HEK293 (cell line): ENCODE results near the gene PPP4R4.
"Not testable (repeated sequence)": the region's sequence is repeated elsewhere in the genome, so short reads cannot be mapped to it uniquely, and the experiment has no call there.

Experiments used
- CTCF ChIA-PET: fragments of 350-600 bp; formaldehyde crosslinking; extraction: SDS; loops from one replicate; lab custom pipeline; 2021; ENCODE audit warnings: antibody characterized with exemption; lab: Yijun Ruan, JAX
- POLR2A ChIA-PET: fragments of 300-600 bp; formaldehyde crosslinking; extraction: SDS; loops from one replicate; lab custom pipeline; 2020; ENCODE audit warnings: antibody characterized with exemption, inconsistent platforms; lab: Yijun Ruan, JAX
- H3K27ac ChIP-seq: fragments of 200-500 bp; sonication (Bioruptor generic); 2 replicates; pipeline ENCODE4 v1.5.1; 2014; ENCODE audit warnings: low read depth, low read length, control low read depth, inconsistent platforms; ENCODE audit errors: extremely low read depth
- H3K36me3 ChIP-seq, 2 experiments: fragments of 200-500 bp in 1 of 2; sonication (Bioruptor generic) in 1 of 2; 1 replicate in 1 of 2; 2 replicates in 1 of 2; pipeline ENCODE4 v1.5.1; 2014 to 2017; ENCODE audit warnings: inconsistent platforms in 2 of 2, low read length in 2 of 2; ENCODE audit not compliant: control insufficient read depth in 2 of 2, insufficient read depth in 1 of 2
- H3K4me1 ChIP-seq: fragments of 200-500 bp; sonication (Bioruptor generic); 2 replicates; pipeline ENCODE4 v1.5.1; 2014; ENCODE audit warnings: mild to moderate bottlenecking, low read length, inconsistent platforms; ENCODE audit not compliant: control insufficient read depth, insufficient read depth
- H3K4me3 ChIP-seq: 2 replicates; pipeline ENCODE4 v1.5.1; 2011; ENCODE audit warnings: low read depth, mild to moderate bottlenecking, control low read depth, low read length, moderate library complexity
- H3K9me3 ChIP-seq: fragments of 200-500 bp; sonication (Bioruptor generic); 2 replicates; pipeline ENCODE4 v1.5.1; 2014; ENCODE audit warnings: low read depth, low read length, inconsistent platforms; ENCODE audit not compliant: control insufficient read depth, insufficient read depth
- ELK4 ChIP-seq: IDR thresholded peaks from 2 replicates; pipeline ENCODE4 v1.6.1; 2011; ENCODE audit warnings: mild to moderate bottlenecking, low read depth, low read length, borderline replicate concordance
- HOXD13 ChIP-seq: sonication (generic); formaldehyde crosslinking; IDR thresholded peaks from 2 replicates; pipeline ENCODE4 v1.8.0; 2022; ENCODE audit warnings: missing genetic modification reagents, borderline replicate concordance
- KLF1 ChIP-seq: fragments of 450-650 bp; formaldehyde crosslinking; IDR thresholded peaks from 2 replicates; pipeline ENCODE4 v1.5.1; 2016; ENCODE audit warnings: missing biosample characterization, missing genetic modification characterization
- KLF16 ChIP-seq: fragments of 450-650 bp; formaldehyde crosslinking; IDR thresholded peaks from 2 replicates; pipeline ENCODE4 v1.5.1; 2017; ENCODE audit warnings: missing biosample characterization, missing genetic modification characterization
- KLF7 ChIP-seq: fragments of 450-650 bp; formaldehyde crosslinking; IDR thresholded peaks from 2 replicates; pipeline ENCODE4 v1.5.1; 2016; ENCODE audit warnings: missing biosample characterization, missing genetic modification characterization, borderline replicate concordance
- ZBTB20 ChIP-seq: fragments of 450-650 bp; formaldehyde crosslinking; IDR thresholded peaks from 2 replicates; pipeline ENCODE4 v1.5.1; 2016; ENCODE audit warnings: missing biosample characterization, missing genetic modification characterization
- ZBTB21 ChIP-seq: fragments of 450-650 bp; formaldehyde crosslinking; IDR thresholded peaks from 2 replicates; pipeline ENCODE4 v1.5.1; 2017; ENCODE audit warnings: missing biosample characterization, missing genetic modification characterization
- ZBTB6 ChIP-seq: fragments of 450-650 bp; formaldehyde crosslinking; IDR thresholded peaks from 2 replicates; pipeline ENCODE4 v1.5.1; 2017; ENCODE audit warnings: missing biosample characterization, missing genetic modification characterization
- ZFP41 ChIP-seq: fragments of 450-650 bp; formaldehyde crosslinking; IDR thresholded peaks from 2 replicates; pipeline ENCODE4 v1.5.1; 2016; ENCODE audit warnings: missing biosample characterization, missing genetic modification characterization, borderline replicate concordance
- ZNF133 ChIP-seq: fragments of 450-650 bp; formaldehyde crosslinking; IDR thresholded peaks from 2 replicates; pipeline ENCODE4 v1.5.1; 2016; ENCODE audit warnings: missing biosample characterization, missing genetic modification characterization
- ZNF239 ChIP-seq: fragments of 450-650 bp; formaldehyde crosslinking; IDR thresholded peaks from 2 replicates; pipeline ENCODE4 v1.5.1; 2016; ENCODE audit warnings: missing biosample characterization, missing genetic modification characterization
- ZNF394 ChIP-seq: fragments of 450-650 bp; formaldehyde crosslinking; IDR thresholded peaks from 2 replicates; pipeline ENCODE4 v1.5.1; 2016; ENCODE audit warnings: missing biosample characterization, missing genetic modification characterization, mild to moderate bottlenecking, moderate library complexity, borderline replicate concordance
- ZNF549 ChIP-seq: fragments of 450-650 bp; IDR thresholded peaks from 2 replicates; pipeline ENCODE4 v1.5.1; 2018; ENCODE audit warnings: missing biosample characterization, missing genetic modification characterization, mild to moderate bottlenecking, inconsistent platforms, moderate library complexity
- ZNF580 ChIP-seq: fragments of 450-650 bp; formaldehyde crosslinking; IDR thresholded peaks from 2 replicates; pipeline ENCODE4 v1.5.1; 2016; ENCODE audit warnings: missing biosample characterization, missing genetic modification characterization
- ZNF600 ChIP-seq: fragments of 450-650 bp; formaldehyde crosslinking; IDR thresholded peaks from 2 replicates; pipeline ENCODE4 v1.5.1; 2016; ENCODE audit warnings: missing biosample characterization, missing genetic modification characterization
- ZNF670 ChIP-seq: fragments of 450-650 bp; formaldehyde crosslinking; IDR thresholded peaks from 2 replicates; pipeline ENCODE4 v1.5.1; 2016; ENCODE audit warnings: missing biosample characterization, missing genetic modification characterization, low read depth
- ZNF792 ChIP-seq: fragments of 450-650 bp; formaldehyde crosslinking; IDR thresholded peaks from 2 replicates; pipeline ENCODE4 v1.5.1; 2016; ENCODE audit warnings: missing biosample characterization, missing genetic modification characterization
- ZNF837 ChIP-seq: fragments of 450-650 bp; formaldehyde crosslinking; IDR thresholded peaks from 2 replicates; pipeline ENCODE4 v1.5.1; 2016; ENCODE audit warnings: missing biosample characterization, missing genetic modification characterization
- TF ChIP-seq, protein P1 (sequence below): fragments of 450-650 bp; IDR thresholded peaks from 2 replicates; pipeline ENCODE4 v1.5.1; 2018; ENCODE audit warnings: missing biosample characterization, mild to moderate bottlenecking, missing genetic modification characterization

PPP4R4 gene

GRCh38 chr14:94269156-94269555 lies 95.0 kb downstream of the PPP4R4 start:
- Histone ChIP-seq H3K9me3 (no peaks in the 10 kb centered on the region), H3K36me3 (no peaks in the 10 kb centered on the region; a peak in 1 of 3 replicates), H3K27ac (no peak overlapping the region), H3K4me1 (no peaks in the 10 kb centered on the region; the same call in 1 of the 2 replicates), H3K4me3 (no peak overlapping the region)
- CTCF ChIA-PET: interaction anchor here (0.5 kb wide), 1 partner anchor 34 kb away, joined by 3 read pairs; no protein-coding TSS in a partner anchor
- no peak for TF ChIP-seq ZNF549 (tag by site-specific recombination)
- no peak for TF ChIP-seq ZNF670 (tag by site-specific recombination)
- TF ChIP-seq KLF1 (tag by site-specific recombination): no peak
- TF ChIP-seq KLF7 (tag by site-specific recombination): no peak
- no peak for TF ChIP-seq ZNF837 (tag by site-specific recombination)
- TF ChIP-seq, protein P1, sequence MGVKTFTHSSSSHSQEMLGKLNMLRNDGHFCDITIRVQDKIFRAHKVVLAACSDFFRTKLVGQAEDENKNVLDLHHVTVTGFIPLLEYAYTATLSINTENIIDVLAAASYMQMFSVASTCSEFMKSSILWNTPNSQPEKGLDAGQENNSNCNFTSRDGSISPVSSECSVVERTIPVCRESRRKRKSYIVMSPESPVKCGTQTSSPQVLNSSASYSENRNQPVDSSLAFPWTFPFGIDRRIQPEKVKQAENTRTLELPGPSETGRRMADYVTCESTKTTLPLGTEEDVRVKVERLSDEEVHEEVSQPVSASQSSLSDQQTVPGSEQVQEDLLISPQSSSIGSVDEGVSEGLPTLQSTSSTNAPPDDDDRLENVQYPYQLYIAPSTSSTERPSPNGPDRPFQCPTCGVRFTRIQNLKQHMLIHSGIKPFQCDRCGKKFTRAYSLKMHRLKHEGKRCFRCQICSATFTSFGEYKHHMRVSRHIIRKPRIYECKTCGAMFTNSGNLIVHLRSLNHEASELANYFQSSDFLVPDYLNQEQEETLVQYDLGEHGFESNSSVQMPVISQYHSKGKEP (tag by site-specific recombination): no peak
- TF ChIP-seq ZBTB20 (tag by site-specific recombination): no peak
- TF ChIP-seq KLF16 (tag by site-specific recombination): no peak
- no peak for TF ChIP-seq ZNF239 (tag by site-specific recombination)
- no peak for TF ChIP-seq ZNF133 (tag by site-specific recombination)
- TF ChIP-seq ZNF600: no peak
- TF ChIP-seq ZBTB21 (tag by site-specific recombination): no peak
- TF ChIP-seq HOXD13 (CRISPR knock-in tag): no peak
- TF ChIP-seq ZBTB6 (tag by site-specific recombination): no peak
- TF ChIP-seq ZFP41 (tag by site-specific recombination): no peak
- TF ChIP-seq ELK4: no peak
- no peak for TF ChIP-seq ZNF792 (tag by site-specific recombination)
- TF ChIP-seq ZNF394: no peak
- POLR2A ChIA-PET: no interaction called here

DNA sequence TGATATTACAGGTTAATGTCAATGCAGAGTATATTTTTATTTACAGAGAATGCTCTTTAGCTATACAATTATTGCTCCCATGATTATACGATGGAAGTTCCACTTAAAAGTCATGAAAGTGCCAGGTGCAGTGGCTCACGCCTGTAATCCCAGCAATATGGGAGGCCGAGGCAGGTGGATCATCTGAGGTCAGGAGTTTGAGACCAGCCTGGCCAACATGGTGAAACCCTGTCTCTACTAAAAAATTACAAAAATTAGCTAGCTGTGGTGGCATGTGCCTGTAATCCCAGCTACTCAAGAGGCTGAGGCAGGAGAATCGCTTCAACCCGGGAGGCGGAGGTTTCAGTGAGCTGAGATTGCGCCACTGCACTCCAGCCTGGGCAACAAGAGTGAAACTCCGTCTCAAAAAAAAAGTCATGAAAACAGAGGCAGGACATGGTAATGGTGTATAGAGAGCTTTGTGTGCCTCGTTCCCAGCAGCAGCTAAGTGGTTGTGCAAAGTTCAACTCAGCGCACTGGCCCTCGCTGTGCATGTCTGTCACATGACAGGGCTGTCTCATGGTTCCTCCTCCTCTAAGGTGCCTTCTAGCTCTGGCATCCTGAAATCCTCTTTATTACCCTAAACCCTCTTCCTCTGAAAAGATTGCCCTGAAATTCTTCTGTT lies 102.9 kb downstream of the PPP4R4 start:
- H3K4me1 ChIP-seq, H3K4me3 ChIP-seq, H3K27ac ChIP-seq, H3K36me3 ChIP-seq, CTCF ChIA-PET, H3K9me3 ChIP-seq: not testable (repeated sequence)
- POLR2A ChIA-PET: interaction anchor here (0.6 kb wide), 1 partner anchor 735 kb away, joined by 6 read pairs; no protein-coding TSS in a partner anchor

DNA sequence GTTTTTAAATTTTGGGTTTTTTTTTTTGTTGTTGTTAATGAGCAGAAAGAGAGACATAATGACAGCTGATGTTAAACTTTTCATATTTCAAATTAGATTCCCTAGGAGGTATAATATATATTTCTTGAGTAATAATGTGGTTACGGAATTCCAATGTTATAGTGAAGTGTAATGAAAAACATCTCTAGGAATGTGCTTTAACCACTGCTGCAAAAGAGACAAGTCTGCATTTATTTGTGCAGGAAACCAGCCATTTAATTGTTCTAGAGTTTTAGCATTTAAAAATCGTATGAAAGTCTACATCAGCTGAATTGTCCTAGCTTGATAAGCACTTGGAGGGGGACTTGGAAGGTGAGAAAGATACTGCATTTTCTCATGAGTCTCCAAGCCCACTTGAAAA lies 104.6 kb downstream of the PPP4R4 start:
- Histone ChIP-seq H3K4me1 (no peaks in the 10 kb centered on the region), H3K4me3 (no peak overlapping the region), H3K27ac (no peak overlapping the region), H3K9me3 (no peaks in the 10 kb centered on the region), H3K36me3 (no peaks in the 10 kb centered on the region)
- ChIA-PET CTCF (interaction anchor here (0.8 kb wide), 1 partner anchor 98 kb away, joined by 3 read pairs; no protein-coding TSS in a partner anchor), POLR2A (no interaction called here)
- TF ChIP-seq ZNF580 (tag by site-specific recombination): no peak
